Pons (tissue), 1 donor: ENCODE data around the gene TMC6.
A peak's percentile ranks its signal among the peaks of the same experiment; 100 is the strongest.
"Not testable (repeated sequence)": the region's sequence is repeated elsewhere in the genome, so short reads cannot be mapped to it uniquely, and the experiment has no call there.

Experiments
- DNase-seq: peaks from one replicate; pipeline ENCODE4 v3.0.0-alpha.2; 2016; ENCODE audit warnings: low spot score

The TMC6 gene

GRCh38 chr17:78159575-78160158 lies 31.1 kb upstream of the TMC6 start:
- no peak for DNase-seq

GRCh38 chr17:78154903-78155811 lies 26.6 kb upstream of the TMC6 start:
- no peak for DNase-seq

- no peak for DNase-seq
Measured at GRCh38 chr17:78151514-78152008, 23.0 kb upstream of the TMC6 start.

GRCh38 chr17:78148286-78149016 lies 19.9 kb upstream of the TMC6 start:
- DNase-seq: no peak

GRCh38 chr17:78147315-78147998 lies 18.9 kb upstream of the TMC6 start:
- DNase-seq: no peak

- DNase-seq: no peak
Measured at GRCh38 chr17:78146881-78147280, 18.3 kb upstream of the TMC6 start.

GRCh38 chr17:78146471-78146869 lies 17.9 kb upstream of the TMC6 start:
- DNase-seq: no peak

- DNase-seq: no peak
Measured at GRCh38 chr17:78144736-78145641, 16.4 kb upstream of the TMC6 start.

- DNase-seq: peak; percentile 91
Measured at GRCh38 chr17:78144147-78144719, 15.7 kb upstream of the TMC6 start.

- DNase-seq: no peak
Measured at GRCh38 chr17:78143214-78144146, 14.9 kb upstream of the TMC6 start.

GRCh38 chr17:78142119-78142861 lies 13.7 kb upstream of the TMC6 start:
- no peak for DNase-seq

- no peak for DNase-seq
Measured at GRCh38 chr17:78141437-78142118, 13.0 kb upstream of the TMC6 start.

GRCh38 chr17:78140169-78141051 lies 11.9 kb upstream of the TMC6 start:
- no peak for DNase-seq

- not testable (repeated sequence) for DNase-seq
Measured at GRCh38 chr17:78139861-78140168, 11.3 kb upstream of the TMC6 start.

- DNase-seq: no peak
Measured at GRCh38 chr17:78138204-78139060, 9.9 kb upstream of the TMC6 start.
